ENCODE measurements around the gene CEACAM3.

GRCh38 chr19:41804336-41804735 is 7.9 kb downstream of the CEACAM3 start:
- no peak for TF ChIP-seq CTCF (conservative IDR thresholded peaks at IDR 0.05)
- TF ChIP-seq EZH2 (IDR thresholded peaks at IDR 0.05; ENCODE audit: low read depth), result no peak
